DND-41 (cell line): ENCODE data around the gene CFAP58.

Source experiments
- ATAC-seq: fragments of 200-7000 bp; cut with Tn5 transposase; 3 replicates; pipeline ENCODE4 v1.9.1; 2021; ENCODE audit warnings: low read depth; ENCODE audit not compliant: insufficient read depth
- DNase-seq: peaks from one replicate; pipeline ENCODE4 v3.0.0-alpha.2; 2020
- H2AFZ ChIP-seq: 2 replicates; pipeline ENCODE4 v1.6.0; 2012; ENCODE audit warnings: low read depth, low read length
- H3K27ac ChIP-seq: 2 replicates; pipeline ENCODE4 v1.5.1; 2012; ENCODE audit warnings: low read length, inconsistent platforms
- H3K27me3 ChIP-seq: fragments of 200-600 bp; sonication (generic); 2 replicates; pipeline ENCODE4 v1.6.0; 2012; ENCODE audit warnings: low read length, mild to moderate bottlenecking, inconsistent platforms; ENCODE audit not compliant: insufficient read depth, poor library complexity
- H3K36me3 ChIP-seq: 2 replicates; pipeline ENCODE4 v1.5.1; 2012; ENCODE audit warnings: low read length, inconsistent platforms; ENCODE audit not compliant: insufficient read depth
- H3K4me1 ChIP-seq: 2 replicates; pipeline ENCODE4 v1.5.1; 2012; ENCODE audit warnings: mild to moderate bottlenecking, low read length; ENCODE audit not compliant: insufficient read depth
- H3K4me2 ChIP-seq: 2 replicates; pipeline ENCODE4 v1.6.0; 2012; ENCODE audit warnings: mild to moderate bottlenecking, moderate library complexity, low read length, inconsistent platforms; ENCODE audit not compliant: insufficient read depth
- H3K4me3 ChIP-seq, 2 experiments: fragments of 200-600 bp in 1 of 2; shearing (Covaris generic) in 1 of 2; 2 replicates each; pipeline ENCODE4 v1.5.1; 2012 to 2016; ENCODE audit warnings: inconsistent platforms in 2 of 2, low read length in 2 of 2, mild to moderate bottlenecking in 2 of 2, low read depth in 1 of 2, moderate library complexity in 1 of 2
- H3K79me2 ChIP-seq: 2 replicates; pipeline ENCODE4 v1.6.0; 2012; ENCODE audit warnings: low read length, inconsistent platforms; ENCODE audit not compliant: insufficient read depth
- H3K9ac ChIP-seq: 2 replicates; pipeline ENCODE4 v1.6.0; 2012; ENCODE audit warnings: low read depth, mild to moderate bottlenecking, inconsistent platforms, low read length, moderate library complexity
- H3K9me3 ChIP-seq: 2 replicates; pipeline ENCODE4 v1.5.1; 2012; ENCODE audit warnings: low read length, moderate library complexity, mild to moderate bottlenecking, inconsistent platforms; ENCODE audit not compliant: insufficient read depth, severe bottlenecking
- H4K20me1 ChIP-seq: 2 replicates; pipeline ENCODE4 v1.6.0; 2012; ENCODE audit warnings: low read length; ENCODE audit not compliant: insufficient read depth
- EZH2 ChIP-seq: IDR thresholded peaks from 3 replicates; pipeline ENCODE4 v1.6.1; 2012; ENCODE audit warnings: borderline replicate concordance, low read depth, mild to moderate bottlenecking, moderate library complexity, low read length, inconsistent platforms; ENCODE audit not compliant: severe bottlenecking
- TF ChIP-seq, protein P1 (sequence below): IDR thresholded peaks from 2 replicates; pipeline ENCODE4 v1.5.1; 2012; ENCODE audit warnings: borderline replicate concordance, low read length, moderate library complexity, mild to moderate bottlenecking; ENCODE audit not compliant: poor library complexity, severe bottlenecking; ENCODE audit errors: extremely low read depth

CFAP58 gene

DNA sequence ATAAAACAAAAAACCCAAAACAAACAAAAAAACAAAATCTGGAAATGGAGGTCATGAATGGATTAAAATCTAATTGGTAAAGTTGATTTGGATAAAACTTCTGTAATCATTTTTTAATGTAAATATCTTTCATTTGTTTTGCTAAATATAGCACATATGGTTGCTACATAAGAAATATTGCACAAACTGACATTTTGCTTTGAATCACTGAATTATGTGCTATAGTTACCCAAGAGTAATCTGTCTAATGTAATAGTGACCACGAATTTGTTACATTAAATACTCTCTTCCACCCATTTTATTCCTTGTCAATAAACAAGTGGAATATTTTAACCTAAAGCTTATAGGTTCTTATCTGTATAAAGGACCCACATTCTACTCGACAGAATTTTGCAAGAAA, 6.2 kb downstream of the CFAP58 start:
- no peaks in the 10 kb centered on the region for H3K36me3 ChIP-seq
- H3K27me3 ChIP-seq: peaks cover 15% of the 10 kb centered on the region
- no peak overlapping the region for H3K9ac ChIP-seq
- no peak overlapping the region for H3K27ac ChIP-seq
- TF ChIP-seq, protein P1, sequence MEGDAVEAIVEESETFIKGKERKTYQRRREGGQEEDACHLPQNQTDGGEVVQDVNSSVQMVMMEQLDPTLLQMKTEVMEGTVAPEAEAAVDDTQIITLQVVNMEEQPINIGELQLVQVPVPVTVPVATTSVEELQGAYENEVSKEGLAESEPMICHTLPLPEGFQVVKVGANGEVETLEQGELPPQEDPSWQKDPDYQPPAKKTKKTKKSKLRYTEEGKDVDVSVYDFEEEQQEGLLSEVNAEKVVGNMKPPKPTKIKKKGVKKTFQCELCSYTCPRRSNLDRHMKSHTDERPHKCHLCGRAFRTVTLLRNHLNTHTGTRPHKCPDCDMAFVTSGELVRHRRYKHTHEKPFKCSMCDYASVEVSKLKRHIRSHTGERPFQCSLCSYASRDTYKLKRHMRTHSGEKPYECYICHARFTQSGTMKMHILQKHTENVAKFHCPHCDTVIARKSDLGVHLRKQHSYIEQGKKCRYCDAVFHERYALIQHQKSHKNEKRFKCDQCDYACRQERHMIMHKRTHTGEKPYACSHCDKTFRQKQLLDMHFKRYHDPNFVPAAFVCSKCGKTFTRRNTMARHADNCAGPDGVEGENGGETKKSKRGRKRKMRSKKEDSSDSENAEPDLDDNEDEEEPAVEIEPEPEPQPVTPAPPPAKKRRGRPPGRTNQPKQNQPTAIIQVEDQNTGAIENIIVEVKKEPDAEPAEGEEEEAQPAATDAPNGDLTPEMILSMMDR: no peak
- no peak for TF ChIP-seq EZH2
- no peak for DNase-seq
- no peak overlapping the region for H3K4me3 ChIP-seq
- ATAC-seq: no peak
- no peak overlapping the region for H3K4me2 ChIP-seq
- no peaks in the 10 kb centered on the region for H3K79me2 ChIP-seq
- H3K4me1 ChIP-seq: no peaks in the 10 kb centered on the region
- no peak overlapping the region for H2AFZ ChIP-seq
- peaks cover 2% of the 10 kb centered on the region for H3K9me3 ChIP-seq
- no peaks in the 10 kb centered on the region for H4K20me1 ChIP-seq

DNA sequence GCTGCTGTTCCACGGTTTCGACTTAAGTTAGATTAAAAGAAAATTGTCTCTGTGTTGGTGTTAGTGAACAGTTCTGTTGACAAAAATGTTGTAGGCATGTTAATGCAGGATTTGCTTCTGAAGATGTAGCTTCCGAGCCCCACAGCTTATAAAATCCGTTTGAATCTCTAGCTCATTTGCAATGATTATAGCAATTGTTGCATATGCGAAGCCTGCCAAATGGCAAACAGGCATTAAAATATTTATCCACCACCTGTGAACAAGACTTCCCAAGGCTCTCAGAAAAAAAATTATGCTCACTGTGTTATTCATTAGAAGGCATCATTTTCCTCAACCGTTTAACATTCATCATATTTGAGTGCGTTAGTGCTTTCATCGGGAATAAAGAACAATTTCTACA, 14.3 kb downstream of the CFAP58 start:
- Histone ChIP-seq H3K36me3 (no peaks in the 10 kb centered on the region), H3K9me3 (no peaks in the 10 kb centered on the region), H4K20me1 (no peaks in the 10 kb centered on the region), H3K9ac (no peak overlapping the region), H3K27me3 (peaks cover 6% of the 10 kb centered on the region), H3K4me3 (no peak overlapping the region), H3K79me2 (no peaks in the 10 kb centered on the region), H3K4me2 (no peak overlapping the region), H3K4me1 (no peaks in the 10 kb centered on the region), H2AFZ (no peak overlapping the region), H3K27ac (no peak overlapping the region)
- ATAC-seq: no peak
- no peak for DNase-seq
- TF ChIP-seq EZH2: no peak
- TF ChIP-seq, protein P1: no peak

DNA sequence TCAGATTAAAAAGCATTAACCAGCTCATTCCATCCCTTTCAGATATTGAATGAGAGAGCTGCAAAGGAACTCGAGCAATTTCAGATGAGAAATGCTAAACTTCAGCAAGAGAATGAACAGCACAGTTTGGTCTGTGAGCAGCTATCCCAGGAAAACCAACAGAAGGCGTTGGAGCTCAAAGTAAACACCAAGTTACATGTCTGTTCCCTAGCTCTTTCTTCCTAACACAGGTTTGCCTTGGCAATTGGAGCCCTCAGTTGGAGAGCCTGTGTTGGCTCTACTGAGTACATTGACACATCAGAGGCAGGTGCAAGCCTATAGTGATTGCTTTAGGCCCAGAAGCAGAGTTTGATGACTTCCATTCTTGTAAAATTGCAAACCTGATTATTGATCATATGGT, 14.7 kb downstream of the CFAP58 start:
- DNase-seq: no peak

More for the DNA sequence above, 14.7 kb downstream of the CFAP58 start:
- Histone ChIP-seq H3K9me3 (no peaks in the 10 kb centered on the region), H3K4me3 (no peak overlapping the region), H3K79me2 (no peaks in the 10 kb centered on the region), H3K27me3 (peaks cover 6% of the 10 kb centered on the region), H3K36me3 (no peaks in the 10 kb centered on the region), H3K9ac (no peak overlapping the region), H3K27ac (no peak overlapping the region), H4K20me1 (no peaks in the 10 kb centered on the region), H2AFZ (no peak overlapping the region), H3K4me2 (no peak overlapping the region), H3K4me1 (no peaks in the 10 kb centered on the region)
- TF ChIP-seq EZH2: no peak
- TF ChIP-seq, protein P1: no peak
- ATAC-seq: no peak
